ENCODE measurements around the gene FKBP3. TPM values are rescaled to one million over a fixed set of nuclear protein-coding genes. Genes with fewer than 3 reads are reported as not detected.
"Not testable (repeated sequence)": the region's sequence is repeated elsewhere in the genome, so short reads cannot be mapped to it uniquely, and the experiment has no call there.

Gene FKBP3
- total and polyA plus RNA-seq, 2 donors (not counting 1 experiment from before 2014, with no cell fraction given) = 18.5 to 58.7 TPM

- Histone ChIP-seq H3K27ac (ENCODE audit: low read length in 2 of 2) (peak overlapping the region in 1 of 2 donors; percentile 39), H2AFZ (ENCODE audit: insufficient read depth, low read depth, low read length, poor library complexity, severe bottlenecking) (no peak overlapping the region), H3K9ac (ENCODE audit: low read length) (no peak overlapping the region), H3K4me2 (replicated peaks; ENCODE audit: low read depth, low read length, poor library complexity, severe bottlenecking) (no peak overlapping the region), H3K4me3 (ENCODE audit: control extremely low read depth in 1 of 5, extremely low read depth in 1 of 5, insufficient read depth in 1 of 5, low read depth in 2 of 5, low read length in 4 of 5) (no peak overlapping the region), H3K27me3 (replicated peaks in 1 of 4; ENCODE audit: control extremely low read depth in 1 of 4, control insufficient read depth in 3 of 4, insufficient read depth in 4 of 4, low read length in 3 of 4) (no peaks in the 10 kb centered on the region), H3K79me2 (ENCODE audit: control insufficient read depth, insufficient read depth, low read length) (peaks cover 45% of the 10 kb centered on the region), H3K9me3 (ENCODE audit: control extremely low read depth in 1 of 3, control insufficient read depth in 2 of 3, insufficient read depth in 1 of 3, low read length in 2 of 3) (no peaks in the 10 kb centered on the region), H3K36me3 (replicated peaks in 1 of 2; ENCODE audit: control extremely low read depth in 1 of 2, control insufficient read depth in 1 of 2, extremely low read depth in 1 of 2, insufficient read depth in 2 of 2, low read length in 1 of 2) (peaks cover 1% of the 10 kb centered on the region in 2 experiments), H3K4me1 (ENCODE audit: control insufficient read depth in 2 of 2, insufficient read depth in 2 of 2, low read length in 2 of 2) (peaks cover 3 to 4% of the 10 kb centered on the region in 2 donors), H4K20me1 (ENCODE audit: control insufficient read depth, insufficient read depth, low read length, poor library complexity, severe bottlenecking) (no peaks in the 10 kb centered on the region)
- CTCF ChIA-PET = no interaction called here
- no peak for TF ChIP-seq EZH2 (IDR thresholded peaks at IDR 0.05; ENCODE audit: borderline replicate concordance, insufficient read depth, low read depth, low read length, poor library complexity, severe bottlenecking)
- no peak for TF ChIP-seq CTCF (IDR thresholded peaks at IDR 0.05)
- no peak overlapping the region for H3K4me3 Mint-ChIP-seq
- H3K4me1 Mint-ChIP-seq = peaks cover 21% of the 10 kb centered on the region
- no peaks in the 10 kb centered on the region for H3K9me3 Mint-ChIP-seq (ENCODE audit: insufficient read depth)
- DNase-seq = no peak
- no peak for ATAC-seq (ENCODE audit: low read depth)
- peak overlapping the region; percentile 10 for H3K27ac Mint-ChIP-seq
- no peaks in the 10 kb centered on the region for H3K27me3 Mint-ChIP-seq
- intact Hi-C loops (cut with micrococcal nuclease) = no loop called here
- POLR2A ChIA-PET = no interaction called here
Measured at GRCh38 chr14:45144658-45145057, 10.4 kb upstream of the FKBP3 start.

- CTCF ChIA-PET; H4K20me1 ChIP-seq (ENCODE audit: control insufficient read depth, insufficient read depth, low read length, poor library complexity, severe bottlenecking); H3K9ac ChIP-seq (ENCODE audit: low read length); H3K27me3 Mint-ChIP-seq; H3K4me3 Mint-ChIP-seq; H3K36me3 ChIP-seq (replicated peaks in 1 of 2; ENCODE audit: control extremely low read depth in 1 of 2, control insufficient read depth in 1 of 2, extremely low read depth in 1 of 2, insufficient read depth in 2 of 2, low read length in 1 of 2); intact Hi-C loops (cut with micrococcal nuclease); H3K27ac Mint-ChIP-seq; H3K27me3 ChIP-seq (replicated peaks in 1 of 4; ENCODE audit: control extremely low read depth in 1 of 4, control insufficient read depth in 3 of 4, insufficient read depth in 4 of 4, low read length in 3 of 4); H3K9me3 Mint-ChIP-seq (ENCODE audit: insufficient read depth); H3K9me3 ChIP-seq (ENCODE audit: control extremely low read depth in 1 of 3, control insufficient read depth in 2 of 3, insufficient read depth in 1 of 3, low read length in 2 of 3); H3K4me3 ChIP-seq (ENCODE audit: control extremely low read depth in 1 of 5, extremely low read depth in 1 of 5, insufficient read depth in 1 of 5, low read depth in 2 of 5, low read length in 4 of 5); H3K27ac ChIP-seq (ENCODE audit: low read length in 2 of 2): not testable (repeated sequence)
- H3K4me1 ChIP-seq (ENCODE audit: control insufficient read depth in 2 of 2, insufficient read depth in 2 of 2, low read length in 2 of 2) = peaks cover 10 to 12% of the 10 kb centered on the region in 2 donors
- POLR2A ChIA-PET = interaction anchor here (0.6 kb wide), 1 partner anchor 126 kb away, joined by 4 read pairs; no protein-coding TSS in a partner anchor
- ATAC-seq (ENCODE audit: low read depth) (peak; percentile 75), DNase-seq (peak; percentile 33)
- peak overlapping the region; percentile 16 for H2AFZ ChIP-seq (ENCODE audit: insufficient read depth, low read depth, low read length, poor library complexity, severe bottlenecking)
- H3K79me2 ChIP-seq (ENCODE audit: control insufficient read depth, insufficient read depth, low read length) = peaks cover 57% of the 10 kb centered on the region
- 95% methylated on average over 3 of the region's 8 CpGs for WGBS (ENCODE audit: insufficient coverage)
- peaks cover 35% of the 10 kb centered on the region for H3K4me1 Mint-ChIP-seq
- peak overlapping the region; percentile 43 for H3K4me2 ChIP-seq (replicated peaks; ENCODE audit: low read depth, low read length, poor library complexity, severe bottlenecking)
Measured at GRCh38 chr14:45142083-45142482, 7.8 kb upstream of the FKBP3 start.
